Liver (tissue), 9 donors: ENCODE data around the gene SRP14. TPM values are rescaled to one million over a fixed set of nuclear protein-coding genes. Genes with fewer than 3 reads are reported as not detected.

Experiments used
- DNase-seq: peaks from one replicate; pipeline ENCODE4 v3.0.0-alpha.2; 2017; ENCODE audit warnings: low spot score
- H3K27ac ChIP-seq, 2 donors: one replicate each; pipeline ENCODE4 v1.7.0; 2013; ENCODE audit warnings: inconsistent platforms in 2 of 2, low read length in 2 of 2, control low read depth in 1 of 2, low read depth in 1 of 2, mild to moderate bottlenecking in 1 of 2
- H3K27me3 ChIP-seq, 4 donors: one replicate each; pipeline versions ENCODE4 v1.6.1 to v1.7.0; 2013; ENCODE audit warnings: low read length in 3 of 4, inconsistent platforms in 1 of 4, mild to moderate bottlenecking in 1 of 4, moderate library complexity in 1 of 4; ENCODE audit not compliant: control insufficient read depth in 4 of 4, insufficient read depth in 4 of 4
- H3K36me3 ChIP-seq, 4 donors: one replicate each; pipeline versions ENCODE4 v1.6.1 to v1.7.0; 2013; ENCODE audit warnings: low read length in 3 of 4, mild to moderate bottlenecking in 3 of 4, low read depth in 1 of 4, moderate library complexity in 1 of 4; ENCODE audit not compliant: control insufficient read depth in 4 of 4, insufficient read depth in 3 of 4
- H3K4me1 ChIP-seq, 4 donors: one replicate each; pipeline versions ENCODE4 v1.6.1 to v1.7.0; 2013; ENCODE audit warnings: low read length in 3 of 4, mild to moderate bottlenecking in 3 of 4, moderate library complexity in 1 of 4; ENCODE audit not compliant: control insufficient read depth in 4 of 4, insufficient read depth in 4 of 4
- H3K4me3 ChIP-seq, 3 donors: one replicate each; pipeline versions ENCODE4 v1.6.1 to v1.7.0; 2013; ENCODE audit warnings: low read length in 3 of 3, control low read depth in 1 of 3, low read depth in 1 of 3, mild to moderate bottlenecking in 1 of 3
- H3K9ac ChIP-seq, 2 donors: one replicate each; pipeline ENCODE4 v1.7.0; 2013; ENCODE audit warnings: low read length in 2 of 2, mild to moderate bottlenecking in 2 of 2, moderate library complexity in 2 of 2, control low read depth in 1 of 2, low read depth in 1 of 2
- H3K9me3 ChIP-seq, 4 donors: one replicate each; pipeline versions ENCODE4 v1.6.1 to v1.7.0; 2013; ENCODE audit warnings: low read length in 3 of 4; ENCODE audit not compliant: control insufficient read depth in 4 of 4
- EGR1 ChIP-seq, 2 donors: IDR thresholded peaks; 2 replicates each; pipeline ENCODE4 v1.6.1; 2016 to 2018; ENCODE audit warnings: antibody characterized with exemption in 2 of 2, low read depth in 2 of 2
- FOXA1 ChIP-seq: IDR thresholded peaks from 2 replicates; pipeline ENCODE4 v1.6.1; 2016; ENCODE audit warnings: antibody characterized with exemption
- FOXA2 ChIP-seq: IDR thresholded peaks from 2 replicates; pipeline ENCODE4 v1.6.1; 2016; ENCODE audit warnings: antibody characterized with exemption
- GABPA ChIP-seq, 2 donors: IDR thresholded peaks in 1 of 2; conservative IDR thresholded peaks in 1 of 2; 2 replicates each; pipeline ENCODE4 v1.6.1; 2016; ENCODE audit warnings: antibody characterized with exemption in 2 of 2, mild to moderate bottlenecking in 1 of 2, moderate library complexity in 1 of 2
- HNF4A ChIP-seq, 2 donors: conservative IDR thresholded peaks; 2 replicates each; pipeline ENCODE4 v1.6.1; 2016; ENCODE audit warnings: antibody characterized with exemption in 2 of 2, mild to moderate bottlenecking in 2 of 2
- HNF4G ChIP-seq: IDR thresholded peaks from 2 replicates; pipeline ENCODE4 v1.6.1; 2016; ENCODE audit warnings: antibody characterized with exemption
- JUND ChIP-seq, 2 donors: IDR thresholded peaks; 2 replicates each; pipeline ENCODE4 v1.6.1; 2016; ENCODE audit warnings: antibody characterized with exemption in 2 of 2
- NR2F2 ChIP-seq: IDR thresholded peaks from 2 replicates; pipeline ENCODE4 v1.6.1; 2016; ENCODE audit warnings: antibody characterized with exemption
- RAD21 ChIP-seq, 2 donors: IDR thresholded peaks; 2 replicates each; pipeline ENCODE4 v1.6.1; 2016; ENCODE audit warnings: antibody characterized with exemption in 2 of 2, mild to moderate bottlenecking in 2 of 2
- RXRA ChIP-seq, 2 donors: IDR thresholded peaks; 2 replicates each; pipeline ENCODE4 v1.6.1; 2017 to 2018; ENCODE audit warnings: antibody characterized with exemption in 2 of 2, mild to moderate bottlenecking in 1 of 2
- SP1 ChIP-seq: IDR thresholded peaks from 2 replicates; pipeline ENCODE4 v1.6.1; 2018; ENCODE audit warnings: antibody characterized with exemption, mild to moderate bottlenecking
- TAF1 ChIP-seq: conservative IDR thresholded peaks from 2 replicates; pipeline ENCODE4 v1.6.1; 2016; ENCODE audit warnings: antibody characterized with exemption, mild to moderate bottlenecking
- YY1 ChIP-seq: IDR thresholded peaks from 2 replicates; pipeline ENCODE4 v1.6.1; 2016; ENCODE audit warnings: antibody characterized with exemption, mild to moderate bottlenecking
- WGBS: extraction: QIAGEN DNeasy Blood & Tissue Kit; methylation state at CpG from one replicate; pipeline ENCODE4 v1.1.7; 2013; 5-methylcytosine and 5-hydroxymethylcytosine counted together
- polyA plus RNA-seq, 2 donors: library from polyadenylated mRNA; stranded (reverse) in 1 of 2; unstranded in 1 of 2; fragments of 200-250 nt in 1 of 2; fragments of >200 nt in 1 of 2; fragmentation: Nextera tagmentation in 1 of 2; extraction: Ambion mirVana in 1 of 2; gene quantifications; one replicate each; pipeline versions ENCODE4 v1.2.1 to v1.2.3, GENCODE V29; 2013 to 2015
- total RNA-seq, 2 donors: library from RNA; depleted of rRNA; stranded (reverse); fragments of >200 nt; gene quantifications; one replicate each; pipeline ENCODE4 v1.2.3, GENCODE V29; 2014
- TF ChIP-seq, protein P1 (sequence below): IDR thresholded peaks from 2 replicates; pipeline ENCODE4 v1.6.1; 2016; ENCODE audit warnings: antibody characterized with exemption
- TF ChIP-seq, protein P2 (sequence below): fragments of 150-350 bp; IDR thresholded peaks from 2 replicates; pipeline ENCODE4 v1.5.1; 2017; ENCODE audit warnings: improper control_type of control experiment, low read depth, low read length; ENCODE audit not compliant: missing input control
- TF ChIP-seq, protein P3 (sequence below): IDR thresholded peaks from 2 replicates; pipeline ENCODE4 v1.6.1; 2016; ENCODE audit warnings: antibody characterized with exemption, mild to moderate bottlenecking
- TF ChIP-seq, protein P4 (sequence below): IDR thresholded peaks from 2 replicates; pipeline ENCODE4 v1.6.1; 2016; ENCODE audit warnings: antibody characterized with exemption
- TF ChIP-seq, protein P5 (sequence below): IDR thresholded peaks from 2 replicates; pipeline ENCODE4 v1.6.1; 2016; ENCODE audit warnings: antibody characterized with exemption
- donor health status: healthy.
- donor health status: healthy.
- donor health status: healthy.
- donor health status: healthy.
- donor health status: healthy.

Gene SRP14
- total and polyA plus RNA-seq, 4 donors: 67.2 to 357 (median 116) TPM

DNA sequence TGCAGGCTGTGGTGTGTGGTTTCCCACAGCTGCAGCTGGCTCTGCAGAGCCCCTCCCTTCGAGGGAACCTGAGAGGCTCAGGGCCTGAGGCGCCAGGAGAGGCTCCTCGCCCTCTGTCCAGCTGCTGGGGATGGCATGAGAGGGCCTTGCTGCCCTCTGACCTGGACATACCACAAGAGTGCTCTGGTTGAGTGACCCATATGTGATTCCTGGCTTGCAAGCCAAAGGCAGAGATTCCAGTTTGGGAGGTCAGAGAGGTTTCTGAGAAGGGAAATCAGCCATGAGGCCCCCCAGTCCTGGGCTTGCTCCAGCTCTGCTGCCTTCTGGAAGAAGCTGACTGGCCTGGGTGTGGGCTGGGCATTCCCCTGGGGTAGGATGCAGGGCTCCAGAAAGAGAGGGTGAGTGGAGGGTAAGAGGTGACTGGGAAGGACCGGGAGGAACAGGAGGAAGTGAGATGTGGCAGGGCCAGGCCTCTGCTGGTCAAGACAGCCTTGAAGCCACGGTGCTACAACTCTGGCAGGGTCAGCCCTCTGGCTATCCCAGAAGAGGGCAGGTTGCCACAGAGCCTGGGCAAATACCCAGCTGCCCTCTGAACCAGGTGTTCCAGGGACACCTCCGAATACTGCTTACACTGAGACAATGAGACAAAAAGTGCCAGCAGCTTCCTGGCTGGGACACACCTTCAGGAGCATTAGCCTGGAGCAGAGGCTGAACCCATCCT, 16.0 kb upstream of the SRP14 start:
- Histone ChIP-seq H3K36me3 (no peaks in the 10 kb centered on the region), H3K9ac (no peak overlapping the region), H3K27ac (peak overlapping the region; percentile 15 to 71), H3K4me1 (peaks cover 12 to 27% (median 23%) of the 10 kb centered on the region in 4 donors), H3K27me3 (no peaks in the 10 kb centered on the region), H3K4me3 (no peak overlapping the region), H3K9me3 (no peaks in the 10 kb centered on the region)
- TF ChIP-seq GABPA (IDR thresholded peaks at IDR 0.05 in 1 of 2, conservative IDR thresholded peaks at IDR 0.05 in 1 of 2) (peak in 1 of 2 donors; percentile 34), RAD21 (IDR thresholded peaks at IDR 0.05) (peak; percentile 36 to 74), HNF4G (peak; percentile 36), JUND (IDR thresholded peaks at IDR 0.05) (peak in 1 of 2 donors; percentile 41), FOXA1 (no peak), YY1 (no peak), NR2F2 (peak; percentile 36), FOXA2 (no peak), TAF1 (no peak), EGR1 (IDR thresholded peaks at IDR 0.05; ENCODE audit: low read depth in 2 of 2) (no peak), HNF4A (conservative IDR thresholded peaks at IDR 0.05) (peak; percentile 85 to 93), SP1 (peak; percentile 84), RXRA (IDR thresholded peaks at IDR 0.05) (peak; percentile 86 to 94)
- TF ChIP-seq, protein P1, sequence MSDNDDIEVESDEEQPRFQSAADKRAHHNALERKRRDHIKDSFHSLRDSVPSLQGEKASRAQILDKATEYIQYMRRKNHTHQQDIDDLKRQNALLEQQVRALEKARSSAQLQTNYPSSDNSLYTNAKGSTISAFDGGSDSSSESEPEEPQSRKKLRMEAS: peak; percentile 63
- TF ChIP-seq, protein P2, sequence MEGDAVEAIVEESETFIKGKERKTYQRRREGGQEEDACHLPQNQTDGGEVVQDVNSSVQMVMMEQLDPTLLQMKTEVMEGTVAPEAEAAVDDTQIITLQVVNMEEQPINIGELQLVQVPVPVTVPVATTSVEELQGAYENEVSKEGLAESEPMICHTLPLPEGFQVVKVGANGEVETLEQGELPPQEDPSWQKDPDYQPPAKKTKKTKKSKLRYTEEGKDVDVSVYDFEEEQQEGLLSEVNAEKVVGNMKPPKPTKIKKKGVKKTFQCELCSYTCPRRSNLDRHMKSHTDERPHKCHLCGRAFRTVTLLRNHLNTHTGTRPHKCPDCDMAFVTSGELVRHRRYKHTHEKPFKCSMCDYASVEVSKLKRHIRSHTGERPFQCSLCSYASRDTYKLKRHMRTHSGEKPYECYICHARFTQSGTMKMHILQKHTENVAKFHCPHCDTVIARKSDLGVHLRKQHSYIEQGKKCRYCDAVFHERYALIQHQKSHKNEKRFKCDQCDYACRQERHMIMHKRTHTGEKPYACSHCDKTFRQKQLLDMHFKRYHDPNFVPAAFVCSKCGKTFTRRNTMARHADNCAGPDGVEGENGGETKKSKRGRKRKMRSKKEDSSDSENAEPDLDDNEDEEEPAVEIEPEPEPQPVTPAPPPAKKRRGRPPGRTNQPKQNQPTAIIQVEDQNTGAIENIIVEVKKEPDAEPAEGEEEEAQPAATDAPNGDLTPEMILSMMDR: no peak
- TF ChIP-seq, protein P3, sequence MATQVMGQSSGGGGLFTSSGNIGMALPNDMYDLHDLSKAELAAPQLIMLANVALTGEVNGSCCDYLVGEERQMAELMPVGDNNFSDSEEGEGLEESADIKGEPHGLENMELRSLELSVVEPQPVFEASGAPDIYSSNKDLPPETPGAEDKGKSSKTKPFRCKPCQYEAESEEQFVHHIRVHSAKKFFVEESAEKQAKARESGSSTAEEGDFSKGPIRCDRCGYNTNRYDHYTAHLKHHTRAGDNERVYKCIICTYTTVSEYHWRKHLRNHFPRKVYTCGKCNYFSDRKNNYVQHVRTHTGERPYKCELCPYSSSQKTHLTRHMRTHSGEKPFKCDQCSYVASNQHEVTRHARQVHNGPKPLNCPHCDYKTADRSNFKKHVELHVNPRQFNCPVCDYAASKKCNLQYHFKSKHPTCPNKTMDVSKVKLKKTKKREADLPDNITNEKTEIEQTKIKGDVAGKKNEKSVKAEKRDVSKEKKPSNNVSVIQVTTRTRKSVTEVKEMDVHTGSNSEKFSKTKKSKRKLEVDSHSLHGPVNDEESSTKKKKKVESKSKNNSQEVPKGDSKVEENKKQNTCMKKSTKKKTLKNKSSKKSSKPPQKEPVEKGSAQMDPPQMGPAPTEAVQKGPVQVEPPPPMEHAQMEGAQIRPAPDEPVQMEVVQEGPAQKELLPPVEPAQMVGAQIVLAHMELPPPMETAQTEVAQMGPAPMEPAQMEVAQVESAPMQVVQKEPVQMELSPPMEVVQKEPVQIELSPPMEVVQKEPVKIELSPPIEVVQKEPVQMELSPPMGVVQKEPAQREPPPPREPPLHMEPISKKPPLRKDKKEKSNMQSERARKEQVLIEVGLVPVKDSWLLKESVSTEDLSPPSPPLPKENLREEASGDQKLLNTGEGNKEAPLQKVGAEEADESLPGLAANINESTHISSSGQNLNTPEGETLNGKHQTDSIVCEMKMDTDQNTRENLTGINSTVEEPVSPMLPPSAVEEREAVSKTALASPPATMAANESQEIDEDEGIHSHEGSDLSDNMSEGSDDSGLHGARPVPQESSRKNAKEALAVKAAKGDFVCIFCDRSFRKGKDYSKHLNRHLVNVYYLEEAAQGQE: no peak
- TF ChIP-seq, protein P4, sequence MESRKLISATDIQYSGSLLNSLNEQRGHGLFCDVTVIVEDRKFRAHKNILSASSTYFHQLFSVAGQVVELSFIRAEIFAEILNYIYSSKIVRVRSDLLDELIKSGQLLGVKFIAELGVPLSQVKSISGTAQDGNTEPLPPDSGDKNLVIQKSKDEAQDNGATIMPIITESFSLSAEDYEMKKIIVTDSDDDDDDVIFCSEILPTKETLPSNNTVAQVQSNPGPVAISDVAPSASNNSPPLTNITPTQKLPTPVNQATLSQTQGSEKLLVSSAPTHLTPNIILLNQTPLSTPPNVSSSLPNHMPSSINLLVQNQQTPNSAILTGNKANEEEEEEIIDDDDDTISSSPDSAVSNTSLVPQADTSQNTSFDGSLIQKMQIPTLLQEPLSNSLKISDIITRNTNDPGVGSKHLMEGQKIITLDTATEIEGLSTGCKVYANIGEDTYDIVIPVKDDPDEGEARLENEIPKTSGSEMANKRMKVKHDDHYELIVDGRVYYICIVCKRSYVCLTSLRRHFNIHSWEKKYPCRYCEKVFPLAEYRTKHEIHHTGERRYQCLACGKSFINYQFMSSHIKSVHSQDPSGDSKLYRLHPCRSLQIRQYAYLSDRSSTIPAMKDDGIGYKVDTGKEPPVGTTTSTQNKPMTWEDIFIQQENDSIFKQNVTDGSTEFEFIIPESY: no peak
- TF ChIP-seq, protein P5, sequence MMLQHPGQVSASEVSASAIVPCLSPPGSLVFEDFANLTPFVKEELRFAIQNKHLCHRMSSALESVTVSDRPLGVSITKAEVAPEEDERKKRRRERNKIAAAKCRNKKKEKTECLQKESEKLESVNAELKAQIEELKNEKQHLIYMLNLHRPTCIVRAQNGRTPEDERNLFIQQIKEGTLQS: no peak
- no peak for DNase-seq
- WGBS: 37% methylated on average over 6 of the region's 6 CpGs
